Stimulated activated naive CD8-positive, alpha-beta T cell treated with anti-CD3 and anti-CD28 coated beads, Interleukin-15, amount 100 ng/mL, for 72 hours (primary cell): Measurements from ENCODE around the gene VAV2.

Experiments used
- ATAC-seq: fragments of 150-1000 bp; cut with Tn5 transposase; 2 replicates; pipeline ENCODE4 v1.10.0; 2021; ENCODE audit warnings: mild to moderate bottlenecking, moderate library complexity
- DNase-seq, 2 donors: peaks; one replicate each; pipeline ENCODE4 v3.0.0; 2021 to 2022
- H3K27ac Mint-ChIP-seq, 2 donors: one replicate each; pipeline ENCODE4 v1.8.0; 2022; ENCODE audit warnings: mild to moderate bottlenecking in 2 of 2, mixed read lengths in 2 of 2, moderate library complexity in 2 of 2
- H3K27me3 Mint-ChIP-seq: one replicate; pipeline ENCODE4 v1.8.0; 2022; ENCODE audit warnings: mixed read lengths
- H3K4me1 Mint-ChIP-seq: one replicate; pipeline ENCODE4 v1.8.0; 2022; ENCODE audit warnings: mild to moderate bottlenecking, mixed read lengths
- H3K4me3 Mint-ChIP-seq, 2 donors: one replicate each; pipeline ENCODE4 v1.8.0; 2022; ENCODE audit warnings: mild to moderate bottlenecking in 2 of 2, mixed read lengths in 2 of 2, moderate library complexity in 1 of 2
- H3K9me3 Mint-ChIP-seq, 2 donors: one replicate each; pipeline ENCODE4 v1.8.0; 2022; ENCODE audit warnings: mixed read lengths in 2 of 2

VAV2 gene

GRCh38 chr9:134030821-134031470 lies 38.8 kb upstream of the VAV2 start:
- Mint-ChIP-seq H3K4me3 (no peak overlapping the region), H3K27me3 (no peaks in the 10 kb centered on the region), H3K27ac (no peak overlapping the region), H3K9me3 (no peaks in the 10 kb centered on the region), H3K4me1 (peaks cover 4% of the 10 kb centered on the region)
- DNase-seq (no peak), ATAC-seq (no peak)

- Mint-ChIP-seq H3K27ac (no peak overlapping the region), H3K27me3 (no peaks in the 10 kb centered on the region), H3K4me1 (peaks cover 11% of the 10 kb centered on the region), H3K4me3 (no peak overlapping the region), H3K9me3 (no peaks in the 10 kb centered on the region)
- ATAC-seq (no peak), DNase-seq (no peak)
Measured at GRCh38 chr9:134029248-134030226, 37.4 kb upstream of the VAV2 start.

- Mint-ChIP-seq H3K27me3 (no peaks in the 10 kb centered on the region), H3K9me3 (no peaks in the 10 kb centered on the region), H3K4me1 (peaks cover 16% of the 10 kb centered on the region), H3K27ac (peak overlapping the region in 1 of 2 donors; percentile 27), H3K4me3 (no peak overlapping the region)
- no peak for DNase-seq
- ATAC-seq, result no peak
Measured at GRCh38 chr9:134028575-134029247, 36.6 kb upstream of the VAV2 start.

GRCh38 chr9:134028076-134028475 lies 36.0 kb upstream of the VAV2 start:
- no peak overlapping the region for H3K27ac Mint-ChIP-seq
- H3K4me1 Mint-ChIP-seq, result peaks cover 16% of the 10 kb centered on the region
- H3K4me3 Mint-ChIP-seq, result no peak overlapping the region
- no peaks in the 10 kb centered on the region for H3K9me3 Mint-ChIP-seq
- ATAC-seq (no peak), DNase-seq (no peak)
- H3K27me3 Mint-ChIP-seq, result no peaks in the 10 kb centered on the region

GRCh38 chr9:134027561-134027960 lies 35.4 kb upstream of the VAV2 start:
- no peaks in the 10 kb centered on the region for H3K27me3 Mint-ChIP-seq
- no peak overlapping the region for H3K27ac Mint-ChIP-seq
- DNase-seq (no peak), ATAC-seq (no peak)
- H3K4me1 Mint-ChIP-seq, result peaks cover 16% of the 10 kb centered on the region
- H3K9me3 Mint-ChIP-seq, result no peaks in the 10 kb centered on the region
- H3K4me3 Mint-ChIP-seq, result peak overlapping the region in 1 of 2 donors; percentile 33

GRCh38 chr9:134026981-134027380 lies 34.9 kb upstream of the VAV2 start:
- H3K27ac Mint-ChIP-seq, result peak overlapping the region in 1 of 2 donors; percentile 27
- peaks cover 16% of the 10 kb centered on the region for H3K4me1 Mint-ChIP-seq
- no peaks in the 10 kb centered on the region for H3K9me3 Mint-ChIP-seq
- no peak for ATAC-seq
- H3K27me3 Mint-ChIP-seq, result no peaks in the 10 kb centered on the region
- no peak for DNase-seq
- H3K4me3 Mint-ChIP-seq, result peak overlapping the region; percentile 33 to 45

GRCh38 chr9:134026581-134026980 lies 34.5 kb upstream of the VAV2 start:
- ATAC-seq (no peak), DNase-seq (no peak)
- Mint-ChIP-seq H3K27me3 (no peaks in the 10 kb centered on the region), H3K4me3 (peak overlapping the region; percentile 86 to 90), H3K27ac (no peak overlapping the region), H3K4me1 (peaks cover 16% of the 10 kb centered on the region), H3K9me3 (no peaks in the 10 kb centered on the region)

- peak; percentile 75 for ATAC-seq
- Mint-ChIP-seq H3K4me3 (peak overlapping the region; percentile 86 to 90), H3K4me1 (peaks cover 16% of the 10 kb centered on the region), H3K27ac (peak overlapping the region; percentile 59 to 87), H3K27me3 (no peaks in the 10 kb centered on the region), H3K9me3 (no peaks in the 10 kb centered on the region)
- DNase-seq, result peak; percentile 64 to 67
Measured at GRCh38 chr9:134025606-134026541, 33.8 kb upstream of the VAV2 start.

- Mint-ChIP-seq H3K27me3 (no peaks in the 10 kb centered on the region), H3K4me3 (peak within 1 kb of the TSS; percentile 86 to 90), H3K27ac (peak within 1 kb of the TSS; percentile 59 to 87), H3K4me1 (peaks cover 16% of the 10 kb centered on the region), H3K9me3 (no peaks in the 10 kb centered on the region)
- ATAC-seq (peak; percentile 96), DNase-seq (peak; percentile 93 to 95)
Measured at GRCh38 chr9:134024828-134025605, 32.9 kb upstream of the VAV2 start, which contains the start of gene BRD3OS. BRD3OS (plus strand) TSS chr9:134025481; CDS start chr9:134026748, 1,267 bp downstream.

- peak overlapping the region; percentile 6 to 86 for H3K4me3 Mint-ChIP-seq
- DNase-seq, result no peak
Measured at GRCh38 chr9:134024214-134024792, 32.2 kb upstream of the VAV2 start.

GRCh38 chr9:134014946-134015345 lies 22.8 kb upstream of the VAV2 start:
- H3K27ac Mint-ChIP-seq, result no peak overlapping the region
- ATAC-seq, result no peak

More at GRCh38 chr9:134024214-134024792, 32.2 kb upstream of the VAV2 start:
- H3K27me3 Mint-ChIP-seq, result no peaks in the 10 kb centered on the region
- no peaks in the 10 kb centered on the region for H3K9me3 Mint-ChIP-seq
- peaks cover 16% of the 10 kb centered on the region for H3K4me1 Mint-ChIP-seq
- no peak for ATAC-seq
- no peak overlapping the region for H3K27ac Mint-ChIP-seq

GRCh38 chr9:134011401-134011800 lies 19.3 kb upstream of the VAV2 start:
- Mint-ChIP-seq H3K27ac (no peak overlapping the region), H3K9me3 (no peaks in the 10 kb centered on the region), H3K27me3 (no peaks in the 10 kb centered on the region), H3K4me1 (no peaks in the 10 kb centered on the region), H3K4me3 (no peak overlapping the region)
- DNase-seq (no peak), ATAC-seq (no peak)

More at GRCh38 chr9:134014946-134015345, 22.8 kb upstream of the VAV2 start:
- H3K27me3 Mint-ChIP-seq, result no peaks in the 10 kb centered on the region
- no peaks in the 10 kb centered on the region for H3K9me3 Mint-ChIP-seq
- no peaks in the 10 kb centered on the region for H3K4me1 Mint-ChIP-seq
- H3K4me3 Mint-ChIP-seq, result no peak overlapping the region
- DNase-seq, result no peak

- no peak overlapping the region for H3K4me3 Mint-ChIP-seq
- ATAC-seq (no peak), DNase-seq (no peak)
- H3K4me1 Mint-ChIP-seq, result no peaks in the 10 kb centered on the region
- H3K27ac Mint-ChIP-seq, result no peak overlapping the region
- no peaks in the 10 kb centered on the region for H3K27me3 Mint-ChIP-seq
- no peaks in the 10 kb centered on the region for H3K9me3 Mint-ChIP-seq
Measured at GRCh38 chr9:134010310-134011173, 18.4 kb upstream of the VAV2 start.
